GM23338 (cell line): Measurements from ENCODE around the gene ADAMTS17. TPM values are rescaled to one million over a fixed set of nuclear protein-coding genes. Genes with fewer than 3 reads are reported as not detected.

Experiments
- ATAC-seq: fragments of 200-7000 bp; cut with Tn5 transposase; 3 replicates; pipeline ENCODE4 v1.9.1; 2020
- DNase-seq: peaks from one replicate; pipeline ENCODE4 v3.0.0-alpha.2; 2015; ENCODE audit warnings: low spot score
- H2AFZ ChIP-seq: fragments of 200-600 bp; sonication (generic); 2 replicates; pipeline ENCODE4 v1.8.0; 2016; ENCODE audit warnings: antibody characterized with exemption, mild to moderate bottlenecking, moderate library complexity
- H3F3A ChIP-seq: fragments of 200-600 bp; sonication (generic); replicated peaks from 2 replicates; pipeline ENCODE4 v1.8.0; 2017; ENCODE audit warnings: antibody characterized with exemption, mixed run types, low read depth
- H3K27ac ChIP-seq: fragments of 200-600 bp; sonication (generic); 2 replicates; pipeline ENCODE4 v1.6.1; 2016; ENCODE audit warnings: low read depth
- H3K27me3 ChIP-seq: fragments of 200-600 bp; sonication (generic); 2 replicates; pipeline ENCODE4 v1.8.0; 2016; ENCODE audit warnings: mild to moderate bottlenecking, mixed run types, moderate library complexity; ENCODE audit not compliant: insufficient read depth
- H3K36me3 ChIP-seq: fragments of 200-600 bp; sonication (generic); 2 replicates; pipeline ENCODE4 v1.8.0; 2016; ENCODE audit warnings: mild to moderate bottlenecking; ENCODE audit not compliant: insufficient read depth
- H3K4me1 ChIP-seq: fragments of 200-600 bp; sonication (generic); 2 replicates; pipeline ENCODE4 v1.8.0; 2016; ENCODE audit warnings: mild to moderate bottlenecking, moderate library complexity; ENCODE audit not compliant: insufficient read depth
- H3K4me2 ChIP-seq: fragments of 200-600 bp; sonication (generic); 2 replicates; pipeline ENCODE4 v1.7.1; 2017; ENCODE audit warnings: mixed run types
- H3K4me3 ChIP-seq: fragments of 200-600 bp; sonication (generic); 2 replicates; pipeline ENCODE4 v1.6.1; 2016; ENCODE audit warnings: mixed run types
- H3K79me2 ChIP-seq: fragments of 200-600 bp; sonication (generic); replicated peaks from 2 replicates; pipeline ENCODE4 v1.8.0; 2017; ENCODE audit warnings: mild to moderate bottlenecking; ENCODE audit not compliant: insufficient read depth
- H3K9me2 ChIP-seq: fragments of 200-600 bp; sonication (generic); 2 replicates; pipeline ENCODE4 v1.8.0; 2017; ENCODE audit not compliant: insufficient read depth
- H4K20me1 ChIP-seq: fragments of 200-600 bp; sonication (generic); replicated peaks from 2 replicates; pipeline ENCODE4 v1.8.0; 2017; ENCODE audit warnings: mild to moderate bottlenecking; ENCODE audit not compliant: insufficient read depth
- H3K27ac Mint-ChIP-seq: 2 replicates; pipeline ENCODE4 v1.8.0; 2020; ENCODE audit warnings: inconsistent platforms, mild to moderate bottlenecking, moderate library complexity, mixed read lengths
- H3K27me3 Mint-ChIP-seq: 3 replicates; pipeline ENCODE4 v1.8.0; 2022; ENCODE audit warnings: low read depth, mild to moderate bottlenecking, moderate library complexity, mixed read lengths, inconsistent platforms; ENCODE audit not compliant: insufficient read depth, poor library complexity
- H3K36me3 Mint-ChIP-seq: 3 replicates; pipeline ENCODE4 v1.8.0; 2021; ENCODE audit warnings: low read depth, mild to moderate bottlenecking, inconsistent platforms, moderate library complexity, mixed read lengths
- H3K4me1 Mint-ChIP-seq: 3 replicates; pipeline ENCODE4 v1.8.0; 2020; ENCODE audit warnings: mild to moderate bottlenecking, inconsistent platforms, mixed read lengths
- H3K4me3 Mint-ChIP-seq: 3 replicates; pipeline ENCODE4 v1.8.0; 2021; ENCODE audit warnings: moderate library complexity, mild to moderate bottlenecking, inconsistent platforms, mixed read lengths
- H3K9me3 Mint-ChIP-seq: 3 replicates; pipeline ENCODE4 v1.8.0; 2020; ENCODE audit warnings: moderate library complexity, mild to moderate bottlenecking, inconsistent platforms, mixed read lengths
- REST ChIP-seq: IDR thresholded peaks from one replicate; pipeline ENCODE4 v1.6.1; 2018; ENCODE audit warnings: antibody characterized with exemption; ENCODE audit not compliant: unreplicated experiment
- ZNF462 ChIP-seq: fragments of 250-450 bp; sonication (Bioruptor Pico); IDR thresholded peaks from 2 replicates; pipeline ENCODE4 v1.5.0; 2020; ENCODE audit warnings: mild to moderate bottlenecking, moderate library complexity
- polyA plus RNA-seq: library from polyadenylated mRNA; unstranded; fragments of >200 nt; fragmentation: Nextera tagmentation; extraction: Ambion mirVana; gene quantifications from 2 replicates; pipeline ENCODE4 v1.2.1, GENCODE V29; 2016
- total RNA-seq: library from RNA; depleted of rRNA; stranded (reverse); fragments of >200 nt; shearing (Covaris generic); gene quantifications from 2 replicates; pipeline ENCODE4 v1.2.3, GENCODE V29; 2014

ADAMTS17 gene
- total and polyA plus RNA-seq, 2 experiments from 2014 or later, result 0.60 to 3.8 TPM

- TF ChIP-seq ZNF462 (CRISPR knock-in tag), result no peak
Observed at GRCh38 chr15:100338247-100338646, 3.5 kb downstream of the ADAMTS17 start (continued).

- Histone ChIP-seq H2AFZ (no peak overlapping the region), H3K4me2 (no peak overlapping the region), H3F3A (no peaks in the 10 kb centered on the region), H4K20me1 (no peaks in the 10 kb centered on the region), H3K4me1 (0 out of 2 replicates have a peak, but pooled peaks cover 6% of the 10 kb centered on the region), H3K27ac (no peak overlapping the region), H3K79me2 (no peaks in the 10 kb centered on the region), H3K36me3 (no peaks in the 10 kb centered on the region), H3K4me3 (no peak overlapping the region), H3K9me2 (no peaks in the 10 kb centered on the region), H3K27me3 (peaks cover 18% of the 10 kb centered on the region)
- ATAC-seq (no peak), DNase-seq (no peak)
- H3K27ac Mint-ChIP-seq, result no peak overlapping the region
- H3K27me3 Mint-ChIP-seq, result peaks cover 24% of the 10 kb centered on the region
- no peak for TF ChIP-seq REST
- no peak overlapping the region for H3K4me3 Mint-ChIP-seq
- H3K4me1 Mint-ChIP-seq, result peaks cover 30% of the 10 kb centered on the region
- H3K36me3 Mint-ChIP-seq, result no peaks in the 10 kb centered on the region
- H3K9me3 Mint-ChIP-seq, result no peaks in the 10 kb centered on the region
Observed at GRCh38 chr15:100337096-100338044, 4.4 kb downstream of the ADAMTS17 start.
